SK-N-MC (cell line): ENCODE measurements around the gene GID8.

Experiments
- EZH2 ChIP-seq: fragments of 200-600 bp; sonication (generic); IDR thresholded peaks from one replicate; pipeline ENCODE4 v1.6.1; 2017; ENCODE audit warnings: antibody characterized with exemption
- FOXP2 ChIP-seq: optimal IDR thresholded peaks from 2 replicates; pipeline ENCODE3; 2011; ENCODE audit warnings: mild to moderate bottlenecking, moderate library complexity; ENCODE audit not compliant: insufficient read depth; ENCODE audit errors: extremely low read length, control extremely low read depth
- POLR2AphosphoS5 ChIP-seq: IDR thresholded peaks from 2 replicates; pipeline ENCODE4 v1.6.1; 2012; ENCODE audit warnings: mild to moderate bottlenecking, low read depth, low read length, borderline replicate concordance

GRCh38 chr20:62894261-62894660 is 43.7 kb upstream of the GID8 start:
- TF ChIP-seq EZH2 (no peak), POLR2AphosphoS5 (no peak), FOXP2 (no peak)
